IMR-90 (cell line): ENCODE data around the gene PIP5K1B. TPM values are rescaled to one million over a fixed set of nuclear protein-coding genes. Genes with fewer than 3 reads are reported as not detected.

ENCODE experiments used
- ATAC-seq: fragments of 200-7000 bp; cut with Tn5 transposase; 2 replicates; pipeline ENCODE4 v1.9.1; 2020; ENCODE audit warnings: low read depth, mild to moderate bottlenecking, moderate library complexity
- BruUV-seq: library from RNA; stranded (reverse); fragments of 400-500 nt; replicated peaks from 2 replicates; lab custom pipeline; 2021; lab: Mats Ljungman, UMichigan
- CTCF ChIA-PET: fragments of 300-600 bp; formaldehyde crosslinking; extraction: SDS; loops from one replicate; lab custom pipeline; 2021; ENCODE audit warnings: antibody characterized with exemption; lab: Yijun Ruan, JAX
- POLR2A ChIA-PET: fragments of 300-600 bp; sonication (Branson Sonifier 250); formaldehyde crosslinking; loops from one replicate; lab custom pipeline; 2022; ENCODE audit warnings: antibody characterized with exemption; ENCODE audit not compliant: unreplicated experiment; lab: Charles Lee
- DNase-seq: peaks from one replicate; pipeline ENCODE4 v3.0.0; 2013
- H2AFZ ChIP-seq: replicated peaks from 2 replicates; pipeline ENCODE3; 2013; ENCODE audit warnings: low read length, mild to moderate bottlenecking; ENCODE audit not compliant: poor library complexity
- H2AK5ac ChIP-seq: 2 replicates; pipeline ENCODE4 v1.6.1; 2013; ENCODE audit warnings: low read depth, low read length, inconsistent platforms
- H2AK9ac ChIP-seq: replicated peaks from 2 replicates; pipeline ENCODE3; 2013; ENCODE audit warnings: mild to moderate bottlenecking, low read depth, low read length, moderate library complexity; ENCODE audit not compliant: poor library complexity
- H2BK120ac ChIP-seq: 2 replicates; pipeline ENCODE4 v1.6.1; 2013; ENCODE audit warnings: low read depth, low read length, inconsistent platforms
- H2BK15ac ChIP-seq: 3 replicates; pipeline ENCODE4 v1.6.1; 2013; ENCODE audit warnings: low read depth, low read length, inconsistent platforms
- H2BK20ac ChIP-seq: 2 replicates; pipeline ENCODE4 v1.6.1; 2013; ENCODE audit warnings: low read depth, mild to moderate bottlenecking, inconsistent platforms, low read length, moderate library complexity
- H2BK5ac ChIP-seq: 2 replicates; pipeline ENCODE4 v1.6.1; 2013; ENCODE audit warnings: mild to moderate bottlenecking, low read depth, low read length, inconsistent platforms; ENCODE audit not compliant: poor library complexity, severe bottlenecking
- H3K14ac ChIP-seq: replicated peaks from 2 replicates; pipeline ENCODE4 v1.6.1; 2013; ENCODE audit warnings: low read depth, low read length, inconsistent platforms
- H3K18ac ChIP-seq: 2 replicates; pipeline ENCODE4 v1.6.1; 2013; ENCODE audit warnings: low read depth, low read length, control low read depth
- H3K23ac ChIP-seq: 2 replicates; pipeline ENCODE4 v1.6.1; 2013; ENCODE audit warnings: low read depth, low read length, inconsistent platforms
- H3K27ac ChIP-seq: 2 replicates; pipeline ENCODE4 v1.5.1; 2013; ENCODE audit warnings: mild to moderate bottlenecking, control low read depth, low read length; ENCODE audit not compliant: insufficient read depth
- H3K27me3 ChIP-seq: 2 replicates; pipeline ENCODE4 v1.6.1; 2013; ENCODE audit warnings: low read length; ENCODE audit not compliant: control insufficient read depth, insufficient read depth
- H3K36me3 ChIP-seq: 2 replicates; pipeline ENCODE4 v1.6.1; 2013; ENCODE audit warnings: low read length, mixed read lengths; ENCODE audit not compliant: control insufficient read depth, insufficient read depth
- H3K4ac ChIP-seq: 2 replicates; pipeline ENCODE4 v1.6.1; 2013; ENCODE audit warnings: low read depth, low read length, inconsistent platforms
- H3K4me1 ChIP-seq: 2 replicates; pipeline ENCODE4 v1.6.1; 2013; ENCODE audit warnings: low read length, mixed read lengths; ENCODE audit not compliant: control insufficient read depth, insufficient read depth
- H3K4me2 ChIP-seq: 2 replicates; pipeline ENCODE4 v1.6.1; 2013; ENCODE audit warnings: low read depth, mild to moderate bottlenecking, control low read depth, low read length, moderate library complexity
- H3K4me3 ChIP-seq: 2 replicates; pipeline ENCODE4 v1.5.1; 2013; ENCODE audit warnings: low read depth, mild to moderate bottlenecking, control low read depth, low read length, moderate library complexity; ENCODE audit not compliant: insufficient read depth
- H3K56ac ChIP-seq: 2 replicates; pipeline ENCODE4 v1.6.1; 2013; ENCODE audit warnings: low read length, inconsistent platforms; ENCODE audit not compliant: insufficient read depth; ENCODE audit errors: extremely low read depth
- H3K79me1 ChIP-seq, 2 experiments: 2 replicates each; pipeline ENCODE4 v1.6.1; 2013; ENCODE audit warnings: low read length in 2 of 2, inconsistent platforms in 1 of 2, low read depth in 1 of 2
- H3K9ac ChIP-seq: 2 replicates; pipeline ENCODE4 v1.6.1; 2013; ENCODE audit warnings: low read depth, low read length, control low read depth
- H3K9me1 ChIP-seq: 2 replicates; pipeline ENCODE4 v1.6.1; 2013; ENCODE audit warnings: low read length, inconsistent platforms; ENCODE audit not compliant: insufficient read depth
- H3K9me3 ChIP-seq: 2 replicates; pipeline ENCODE4 v1.6.1; 2013; ENCODE audit warnings: low read length; ENCODE audit not compliant: control insufficient read depth, insufficient read depth
- H4K20me1 ChIP-seq: 2 replicates; pipeline ENCODE4 v1.6.1; 2013; ENCODE audit warnings: low read length, inconsistent platforms; ENCODE audit not compliant: insufficient read depth
- H4K5ac ChIP-seq: 2 replicates; pipeline ENCODE4 v1.6.1; 2013; ENCODE audit warnings: mild to moderate bottlenecking, low read depth, low read length, control low read depth
- H4K8ac ChIP-seq, 2 experiments: 2 replicates each; pipeline ENCODE4 v1.6.1; 2013; ENCODE audit warnings: low read depth in 2 of 2, low read length in 2 of 2, control low read depth in 1 of 2, inconsistent platforms in 1 of 2
- H4K91ac ChIP-seq: 2 replicates; pipeline ENCODE4 v1.6.1; 2013; ENCODE audit warnings: low read depth, low read length, inconsistent platforms; ENCODE audit not compliant: insufficient read depth
- BHLHE40 ChIP-seq: fragments of 150-350 bp; IDR thresholded peaks from 2 replicates; pipeline ENCODE4 v1.6.1; 2016; ENCODE audit warnings: mild to moderate bottlenecking, low read depth, low read length
- ELK1 ChIP-seq: fragments of 150-350 bp; IDR thresholded peaks from 2 replicates; pipeline ENCODE4 v1.6.1; 2016; ENCODE audit warnings: low read depth, mild to moderate bottlenecking, low read length, moderate library complexity, borderline replicate concordance
- MAFK ChIP-seq: IDR thresholded peaks from 2 replicates; pipeline ENCODE4 v1.6.1; 2012; ENCODE audit warnings: low read depth, low read length, improper control_type of control experiment
- SMC3 ChIP-seq: fragments of 150-350 bp; IDR thresholded peaks from 2 replicates; pipeline ENCODE4 v1.6.1; 2016; ENCODE audit warnings: low read depth, mild to moderate bottlenecking, antibody characterized with exemption, low read length, moderate library complexity
- WGBS, 2 experiments: methylation state at CpG; one replicate each; pipeline versions ENCODE4 v1.1.5 to v1.1.7; 2013; ENCODE audit warnings: missing lambda C conversion rate in 2 of 2; ENCODE audit not compliant: insufficient read length in 1 of 2; ENCODE audit errors: extremely low coverage in 2 of 2; 5-methylcytosine and 5-hydroxymethylcytosine counted together
- dilution Hi-C: fragments of 300-500 bp; cut with HindIII; formaldehyde crosslinking; loops from one replicate; pipeline ENCODE4 v1.14.3; 2018; ENCODE audit warnings: low sequenced_read_pairs; ENCODE audit not compliant: unreplicated experiment
- in situ Hi-C: fragments of 300-500 bp; cut with MboI; formaldehyde crosslinking; loops from 3 replicates; pipeline ENCODE4 v1.14.3; 2019; ENCODE audit warnings: low sequenced_read_pairs, inconsistent platforms, mixed read lengths
- intact Hi-C: fragments of 100-400 bp; cut with micrococcal nuclease; formaldehyde crosslinking; loops from 2 replicates; pipeline ENCODE4 v1.10.0; 2022
- polyA plus RNA-seq, 3 experiments: library from polyadenylated mRNA; depleted of rRNA; stranded (reverse); fragments of >200 nt; gene quantifications; 2 replicates each; pipeline ENCODE4 v1.2.3, GENCODE V29; 2012; ENCODE audit warnings: low replicate concordance in 1 of 3
- total RNA-seq: library from RNA; depleted of rRNA; stranded (reverse); fragments of >200 nt; gene quantifications from 2 replicates; pipeline ENCODE4 v1.2.3, GENCODE V29; 2012

Gene PIP5K1B
- total and polyA plus RNA-seq, 2 of the 4 experiments (the other 2 are of a cell fraction), result not detected

- no peak for DNase-seq
- Histone ChIP-seq H2BK20ac (no peak overlapping the region), H2AK9ac (no peak overlapping the region), H3K27ac (no peak overlapping the region), H3K27me3 (no peaks in the 10 kb centered on the region; the same call in 1 of the 2 replicates), H3K4me3 (no peak overlapping the region), H4K8ac (no peak overlapping the region), H3K9ac (no peak overlapping the region), H3K56ac (no peak overlapping the region), H2BK15ac (no peak overlapping the region), H3K9me3 (no peaks in the 10 kb centered on the region), H2AK5ac (no peak overlapping the region), H3K9me1 (no peaks in the 10 kb centered on the region), H4K5ac (no peak overlapping the region), H3K18ac (no peak overlapping the region), H4K20me1 (no peaks in the 10 kb centered on the region), H2BK120ac (no peak overlapping the region), H3K4ac (no peak overlapping the region), H3K36me3 (no peaks in the 10 kb centered on the region), H2AFZ (no peak overlapping the region), H4K91ac (no peak overlapping the region), H3K4me1 (no peaks in the 10 kb centered on the region), H3K4me2 (no peak overlapping the region), H3K79me1 (no peaks in the 10 kb centered on the region), H3K14ac (no peak overlapping the region), H3K23ac (no peak overlapping the region), H2BK5ac (no peak overlapping the region)
- POLR2A ChIA-PET, result no interaction called here
- 20% methylated on average over 1 of the region's 4 CpGs; no CpG with 5 or more reads in 1 of the 2 experiments for WGBS, 2 experiments
- CTCF ChIA-PET, result no interaction called here
- dilution Hi-C loops (no loop called here), in situ Hi-C loops (no loop called here), intact Hi-C loops (no loop called here)
- ATAC-seq, result no peak
- TF ChIP-seq BHLHE40 (no peak), SMC3 (no peak), ELK1 (no peak), MAFK (no peak)
- BruUV-seq, result no TSS peak
These were observed 256.5 kb downstream of the PIP5K1B start for GRCh38 chr9:68961587-68961986.
